GM23338 (cell line): ENCODE measurements around the gene UTP11. TPM values are rescaled to one million over a fixed set of nuclear protein-coding genes. Genes with fewer than 3 reads are reported as not detected.

ENCODE experiments used
- ATAC-seq: fragments of 200-7000 bp; cut with Tn5 transposase; 3 replicates; pipeline ENCODE4 v1.9.1; 2020
- DNase-seq: peaks from one replicate; pipeline ENCODE4 v3.0.0-alpha.2; 2015; ENCODE audit warnings: low spot score
- H2AFZ ChIP-seq: fragments of 200-600 bp; sonication (generic); 2 replicates; pipeline ENCODE4 v1.8.0; 2016; ENCODE audit warnings: antibody characterized with exemption, mild to moderate bottlenecking, moderate library complexity
- H3F3A ChIP-seq: fragments of 200-600 bp; sonication (generic); replicated peaks from 2 replicates; pipeline ENCODE4 v1.8.0; 2017; ENCODE audit warnings: antibody characterized with exemption, mixed run types, low read depth
- H3K27ac ChIP-seq: fragments of 200-600 bp; sonication (generic); 2 replicates; pipeline ENCODE4 v1.6.1; 2016; ENCODE audit warnings: low read depth
- H3K27me3 ChIP-seq: fragments of 200-600 bp; sonication (generic); 2 replicates; pipeline ENCODE4 v1.8.0; 2016; ENCODE audit warnings: mild to moderate bottlenecking, mixed run types, moderate library complexity; ENCODE audit not compliant: insufficient read depth
- H3K36me3 ChIP-seq: fragments of 200-600 bp; sonication (generic); 2 replicates; pipeline ENCODE4 v1.8.0; 2016; ENCODE audit warnings: mild to moderate bottlenecking; ENCODE audit not compliant: insufficient read depth
- H3K4me1 ChIP-seq: fragments of 200-600 bp; sonication (generic); 2 replicates; pipeline ENCODE4 v1.8.0; 2016; ENCODE audit warnings: mild to moderate bottlenecking, moderate library complexity; ENCODE audit not compliant: insufficient read depth
- H3K4me2 ChIP-seq: fragments of 200-600 bp; sonication (generic); 2 replicates; pipeline ENCODE4 v1.7.1; 2017; ENCODE audit warnings: mixed run types
- H3K4me3 ChIP-seq: fragments of 200-600 bp; sonication (generic); 2 replicates; pipeline ENCODE4 v1.6.1; 2016; ENCODE audit warnings: mixed run types
- H3K79me2 ChIP-seq: fragments of 200-600 bp; sonication (generic); replicated peaks from 2 replicates; pipeline ENCODE4 v1.8.0; 2017; ENCODE audit warnings: mild to moderate bottlenecking; ENCODE audit not compliant: insufficient read depth
- H3K9me2 ChIP-seq: fragments of 200-600 bp; sonication (generic); 2 replicates; pipeline ENCODE4 v1.8.0; 2017; ENCODE audit not compliant: insufficient read depth
- H4K20me1 ChIP-seq: fragments of 200-600 bp; sonication (generic); replicated peaks from 2 replicates; pipeline ENCODE4 v1.8.0; 2017; ENCODE audit warnings: mild to moderate bottlenecking; ENCODE audit not compliant: insufficient read depth
- H3K27ac Mint-ChIP-seq: 2 replicates; pipeline ENCODE4 v1.8.0; 2020; ENCODE audit warnings: inconsistent platforms, mild to moderate bottlenecking, moderate library complexity, mixed read lengths
- H3K27me3 Mint-ChIP-seq: 3 replicates; pipeline ENCODE4 v1.8.0; 2022; ENCODE audit warnings: low read depth, mild to moderate bottlenecking, moderate library complexity, mixed read lengths, inconsistent platforms; ENCODE audit not compliant: insufficient read depth, poor library complexity
- H3K36me3 Mint-ChIP-seq: 3 replicates; pipeline ENCODE4 v1.8.0; 2021; ENCODE audit warnings: low read depth, mild to moderate bottlenecking, inconsistent platforms, moderate library complexity, mixed read lengths
- H3K4me1 Mint-ChIP-seq: 3 replicates; pipeline ENCODE4 v1.8.0; 2020; ENCODE audit warnings: mild to moderate bottlenecking, inconsistent platforms, mixed read lengths
- H3K4me3 Mint-ChIP-seq: 3 replicates; pipeline ENCODE4 v1.8.0; 2021; ENCODE audit warnings: moderate library complexity, mild to moderate bottlenecking, inconsistent platforms, mixed read lengths
- H3K9me3 Mint-ChIP-seq: 3 replicates; pipeline ENCODE4 v1.8.0; 2020; ENCODE audit warnings: moderate library complexity, mild to moderate bottlenecking, inconsistent platforms, mixed read lengths
- CREB1 ChIP-seq: fragments of 250-450 bp; sonication (Bioruptor Pico); IDR thresholded peaks from 2 replicates; pipeline ENCODE4 v1.5.0; 2020; ENCODE audit warnings: low read depth, mild to moderate bottlenecking, moderate library complexity
- EZH2 ChIP-seq: fragments of 200-600 bp; sonication (generic); IDR thresholded peaks from one replicate; pipeline ENCODE4 v1.8.0; 2017; ENCODE audit warnings: antibody characterized with exemption, mild to moderate bottlenecking, low read depth; ENCODE audit not compliant: unreplicated experiment
- JUNB ChIP-seq: IDR thresholded peaks from one replicate; pipeline ENCODE4 v1.6.1; 2016; ENCODE audit warnings: antibody characterized with exemption; ENCODE audit not compliant: unreplicated experiment
- NANOG ChIP-seq: IDR thresholded peaks from 2 replicates; pipeline ENCODE4 v1.6.1; 2016; ENCODE audit warnings: antibody characterized with exemption, borderline replicate concordance
- STAT1 ChIP-seq: IDR thresholded peaks from one replicate; pipeline ENCODE4 v1.6.1; 2016; ENCODE audit warnings: antibody characterized with exemption; ENCODE audit not compliant: unreplicated experiment
- ZNF114 ChIP-seq: fragments of 250-450 bp; sonication (Bioruptor Pico); IDR thresholded peaks from 2 replicates; pipeline ENCODE4 v1.5.0; 2020; ENCODE audit warnings: mild to moderate bottlenecking, moderate library complexity
- ZNF331 ChIP-seq: fragments of 250-450 bp; sonication (Bioruptor Pico); IDR thresholded peaks from 2 replicates; pipeline ENCODE4 v1.5.0; 2020; ENCODE audit warnings: low read depth, mild to moderate bottlenecking, moderate library complexity
- polyA plus RNA-seq: library from polyadenylated mRNA; unstranded; fragments of >200 nt; fragmentation: Nextera tagmentation; extraction: Ambion mirVana; gene quantifications from 2 replicates; pipeline ENCODE4 v1.2.1, GENCODE V29; 2016
- total RNA-seq: library from RNA; depleted of rRNA; stranded (reverse); fragments of >200 nt; shearing (Covaris generic); gene quantifications from 2 replicates; pipeline ENCODE4 v1.2.3, GENCODE V29; 2014
- TF ChIP-seq, protein P1 (sequence below): IDR thresholded peaks from 2 replicates; pipeline ENCODE4 v1.6.1; 2016; ENCODE audit warnings: antibody characterized with exemption
- TF ChIP-seq, protein P2 (sequence below): fragments of 250-450 bp; sonication (Bioruptor Pico); IDR thresholded peaks from 2 replicates; pipeline ENCODE4 v1.5.0; 2020; ENCODE audit warnings: mild to moderate bottlenecking, moderate library complexity

Gene UTP11
- total and polyA plus RNA-seq, 2 experiments from 2014 or later, result 67.8 to 105 TPM

DNA sequence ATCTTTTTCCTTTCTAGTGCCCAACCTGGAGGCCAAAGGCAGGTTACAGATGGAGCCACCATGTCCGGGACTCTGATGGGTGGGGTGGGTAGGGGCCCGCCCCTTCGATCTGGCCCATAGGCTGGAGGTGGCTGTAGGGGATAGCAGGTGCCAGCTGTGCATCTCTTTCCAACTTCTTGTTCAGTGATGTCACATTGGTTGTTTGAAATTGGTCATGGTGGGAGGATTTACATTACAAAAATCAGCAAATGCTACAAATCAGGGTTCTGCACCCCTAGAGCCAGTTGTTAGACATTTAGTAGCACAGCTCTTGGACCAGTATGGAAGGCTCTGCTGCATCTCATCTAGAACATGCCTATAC, 56.4 kb downstream of the UTP11 start:
- peaks cover 47% of the 10 kb centered on the region for H3K4me1 Mint-ChIP-seq
- H3K4me1 ChIP-seq, result peaks cover 16% of the 10 kb centered on the region
- no peak overlapping the region for H2AFZ ChIP-seq

More for the DNA sequence above, 56.4 kb downstream of the UTP11 start:
- ATAC-seq, result no peak
- H3K9me3 Mint-ChIP-seq, result no peaks in the 10 kb centered on the region
- no peak for DNase-seq
- H3K36me3 Mint-ChIP-seq, result no peaks in the 10 kb centered on the region
- Histone ChIP-seq H4K20me1 (no peaks in the 10 kb centered on the region), H3K36me3 (no peaks in the 10 kb centered on the region), H3K9me2 (no peaks in the 10 kb centered on the region), H3K27me3 (no peaks in the 10 kb centered on the region), H3K4me2 (no peak overlapping the region), H3F3A (0 out of 2 replicates have a peak, but pooled peaks cover 7% of the 10 kb centered on the region), H3K27ac (no peak overlapping the region), H3K4me3 (no peak overlapping the region), H3K79me2 (no peaks in the 10 kb centered on the region)
- H3K4me3 Mint-ChIP-seq, result no peak overlapping the region
- TF ChIP-seq, protein P1, sequence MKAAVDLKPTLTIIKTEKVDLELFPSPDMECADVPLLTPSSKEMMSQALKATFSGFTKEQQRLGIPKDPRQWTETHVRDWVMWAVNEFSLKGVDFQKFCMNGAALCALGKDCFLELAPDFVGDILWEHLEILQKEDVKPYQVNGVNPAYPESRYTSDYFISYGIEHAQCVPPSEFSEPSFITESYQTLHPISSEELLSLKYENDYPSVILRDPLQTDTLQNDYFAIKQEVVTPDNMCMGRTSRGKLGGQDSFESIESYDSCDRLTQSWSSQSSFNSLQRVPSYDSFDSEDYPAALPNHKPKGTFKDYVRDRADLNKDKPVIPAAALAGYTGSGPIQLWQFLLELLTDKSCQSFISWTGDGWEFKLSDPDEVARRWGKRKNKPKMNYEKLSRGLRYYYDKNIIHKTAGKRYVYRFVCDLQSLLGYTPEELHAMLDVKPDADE, result no peak
- TF ChIP-seq NANOG (no peak), STAT1 (no peak), JUNB (no peak), ZNF331 (CRISPR knock-in tag) (no peak), EZH2 (no peak), CREB1 (no peak), ZNF114 (CRISPR knock-in tag) (no peak)
- TF ChIP-seq, protein P2, sequence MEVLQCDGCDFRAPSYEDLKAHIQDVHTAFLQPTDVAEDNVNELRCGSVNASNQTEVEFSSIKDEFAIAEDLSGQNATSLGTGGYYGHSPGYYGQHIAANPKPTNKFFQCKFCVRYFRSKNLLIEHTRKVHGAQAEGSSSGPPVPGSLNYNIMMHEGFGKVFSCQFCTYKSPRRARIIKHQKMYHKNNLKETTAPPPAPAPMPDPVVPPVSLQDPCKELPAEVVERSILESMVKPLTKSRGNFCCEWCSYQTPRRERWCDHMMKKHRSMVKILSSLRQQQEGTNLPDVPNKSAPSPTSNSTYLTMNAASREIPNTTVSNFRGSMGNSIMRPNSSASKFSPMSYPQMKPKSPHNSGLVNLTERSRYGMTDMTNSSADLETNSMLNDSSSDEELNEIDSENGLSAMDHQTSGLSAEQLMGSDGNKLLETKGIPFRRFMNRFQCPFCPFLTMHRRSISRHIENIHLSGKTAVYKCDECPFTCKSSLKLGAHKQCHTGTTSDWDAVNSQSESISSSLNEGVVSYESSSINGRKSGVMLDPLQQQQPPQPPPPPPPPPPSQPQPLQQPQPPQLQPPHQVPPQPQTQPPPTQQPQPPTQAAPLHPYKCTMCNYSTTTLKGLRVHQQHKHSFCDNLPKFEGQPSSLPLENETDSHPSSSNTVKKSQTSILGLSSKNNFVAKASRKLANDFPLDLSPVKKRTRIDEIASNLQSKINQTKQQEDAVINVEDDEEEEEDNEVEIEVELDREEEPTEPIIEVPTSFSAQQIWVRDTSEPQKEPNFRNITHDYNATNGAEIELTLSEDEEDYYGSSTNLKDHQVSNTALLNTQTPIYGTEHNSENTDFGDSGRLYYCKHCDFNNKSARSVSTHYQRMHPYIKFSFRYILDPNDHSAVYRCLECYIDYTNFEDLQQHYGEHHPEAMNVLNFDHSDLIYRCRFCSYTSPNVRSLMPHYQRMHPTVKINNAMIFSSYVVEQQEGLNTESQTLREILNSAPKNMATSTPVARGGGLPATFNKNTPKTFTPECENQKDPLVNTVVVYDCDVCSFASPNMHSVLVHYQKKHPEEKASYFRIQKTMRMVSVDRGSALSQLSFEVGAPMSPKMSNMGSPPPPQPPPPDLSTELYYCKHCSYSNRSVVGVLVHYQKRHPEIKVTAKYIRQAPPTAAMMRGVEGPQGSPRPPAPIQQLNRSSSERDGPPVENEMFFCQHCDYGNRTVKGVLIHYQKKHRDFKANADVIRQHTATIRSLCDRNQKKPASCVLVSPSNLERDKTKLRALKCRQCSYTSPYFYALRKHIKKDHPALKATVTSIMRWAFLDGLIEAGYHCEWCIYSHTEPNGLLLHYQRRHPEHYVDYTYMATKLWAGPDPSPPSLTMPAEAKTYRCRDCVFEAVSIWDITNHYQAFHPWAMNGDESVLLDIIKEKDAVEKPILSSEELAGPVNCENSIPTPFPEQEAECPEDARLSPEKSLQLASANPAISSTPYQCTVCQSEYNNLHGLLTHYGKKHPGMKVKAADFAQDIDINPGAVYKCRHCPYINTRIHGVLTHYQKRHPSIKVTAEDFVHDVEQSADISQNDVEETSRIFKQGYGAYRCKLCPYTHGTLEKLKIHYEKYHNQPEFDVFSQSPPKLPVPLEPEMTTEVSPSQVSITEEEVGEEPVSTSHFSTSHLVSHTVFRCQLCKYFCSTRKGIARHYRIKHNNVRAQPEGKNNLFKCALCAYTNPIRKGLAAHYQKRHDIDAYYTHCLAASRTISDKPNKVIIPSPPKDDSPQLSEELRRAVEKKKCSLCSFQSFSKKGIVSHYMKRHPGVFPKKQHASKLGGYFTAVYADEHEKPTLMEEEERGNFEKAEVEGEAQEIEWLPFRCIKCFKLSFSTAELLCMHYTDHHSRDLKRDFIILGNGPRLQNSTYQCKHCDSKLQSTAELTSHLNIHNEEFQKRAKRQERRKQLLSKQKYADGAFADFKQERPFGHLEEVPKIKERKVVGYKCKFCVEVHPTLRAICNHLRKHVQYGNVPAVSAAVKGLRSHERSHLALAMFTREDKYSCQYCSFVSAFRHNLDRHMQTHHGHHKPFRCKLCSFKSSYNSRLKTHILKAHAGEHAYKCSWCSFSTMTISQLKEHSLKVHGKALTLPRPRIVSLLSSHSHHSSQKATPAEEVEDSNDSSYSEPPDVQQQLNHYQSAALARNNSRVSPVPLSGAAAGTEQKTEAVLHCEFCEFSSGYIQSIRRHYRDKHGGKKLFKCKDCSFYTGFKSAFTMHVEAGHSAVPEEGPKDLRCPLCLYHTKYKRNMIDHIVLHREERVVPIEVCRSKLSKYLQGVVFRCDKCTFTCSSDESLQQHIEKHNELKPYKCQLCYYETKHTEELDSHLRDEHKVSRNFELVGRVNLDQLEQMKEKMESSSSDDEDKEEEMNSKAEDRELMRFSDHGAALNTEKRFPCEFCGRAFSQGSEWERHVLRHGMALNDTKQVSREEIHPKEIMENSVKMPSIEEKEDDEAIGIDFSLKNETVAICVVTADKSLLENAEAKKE, result no peak
- H3K27me3 Mint-ChIP-seq, result peaks cover 11% of the 10 kb centered on the region
- H3K27ac Mint-ChIP-seq, result no peak overlapping the region
